HepG2 (cell line): ENCODE results near the gene PTPRCAP. TPM values are rescaled to one million over a fixed set of nuclear protein-coding genes. Genes with fewer than 3 reads are reported as not detected.

Experiments used
- ATF6 ChIP-seq: sonication (generic); formaldehyde crosslinking; conservative IDR thresholded peaks from 2 replicates; pipeline ENCODE4 v1.4.0; 2020; ENCODE audit warnings: missing genetic modification reagents
- CBX5 ChIP-seq: sonication (generic); formaldehyde crosslinking; IDR thresholded peaks from 2 replicates; pipeline ENCODE4 v1.4.0; 2020; ENCODE audit warnings: missing genetic modification reagents, borderline replicate concordance
- CREB1 ChIP-seq, 2 experiments: fragments of 450-650 bp in 1 of 2; IDR thresholded peaks; 2 replicates each; pipeline ENCODE4 v1.6.1; 2016 to 2017; ENCODE audit warnings: control low read depth in 1 of 2, mild to moderate bottlenecking in 1 of 2, missing compliant biosample characterization in 1 of 2, missing genetic modification characterization in 1 of 2
- ETV5 ChIP-seq: IDR thresholded peaks from 2 replicates; pipeline ENCODE4 v1.6.1; 2018; ENCODE audit warnings: missing biosample characterization, missing genetic modification reagents, inconsistent platforms, borderline replicate concordance
- HDAC1 ChIP-seq: sonication (generic); formaldehyde crosslinking; IDR thresholded peaks from 2 replicates; pipeline ENCODE4 v1.5.1; 2020; ENCODE audit warnings: mild to moderate bottlenecking, missing genetic modification reagents
- KAT8 ChIP-seq: IDR thresholded peaks from 2 replicates; pipeline ENCODE4 v1.6.1; 2016; ENCODE audit warnings: missing genetic modification reagents, missing compliant biosample characterization
- PAF1 ChIP-seq: IDR thresholded peaks from 2 replicates; pipeline ENCODE4 v1.6.1; 2016; ENCODE audit warnings: missing genetic modification reagents, missing compliant biosample characterization
- PBX2 ChIP-seq: IDR thresholded peaks from 2 replicates; pipeline ENCODE4 v1.6.1; 2016; ENCODE audit warnings: control low read depth
- PHF21A ChIP-seq: sonication (generic); formaldehyde crosslinking; IDR thresholded peaks from 2 replicates; pipeline ENCODE4 v1.5.0; 2020; ENCODE audit warnings: mild to moderate bottlenecking, missing genetic modification reagents
- PPARG ChIP-seq: conservative IDR thresholded peaks from 2 replicates; pipeline ENCODE4 v1.6.1; 2016; ENCODE audit warnings: missing biosample characterization, missing genetic modification reagents
- REL ChIP-seq: sonication (generic); formaldehyde crosslinking; conservative IDR thresholded peaks from 2 replicates; pipeline ENCODE4 v1.8.0; 2022; ENCODE audit warnings: mild to moderate bottlenecking, missing genetic modification reagents, moderate library complexity
- SALL1 ChIP-seq: sonication (generic); formaldehyde crosslinking; IDR thresholded peaks from 2 replicates; pipeline ENCODE4 v1.8.0; 2022; ENCODE audit warnings: mild to moderate bottlenecking, missing genetic modification reagents
- SALL2 ChIP-seq: sonication (generic); formaldehyde crosslinking; IDR thresholded peaks from 2 replicates; pipeline ENCODE4 v1.8.1; 2023; ENCODE audit warnings: mild to moderate bottlenecking, missing genetic modification reagents, inconsistent platforms
- ZNF17 ChIP-seq: sonication (generic); formaldehyde crosslinking; IDR thresholded peaks from 2 replicates; pipeline ENCODE4 v1.5.0; 2020; ENCODE audit warnings: mild to moderate bottlenecking, missing genetic modification reagents
- ZNF180 ChIP-seq: sonication (generic); formaldehyde crosslinking; IDR thresholded peaks from 2 replicates; pipeline ENCODE4 v1.4.0; 2020; ENCODE audit warnings: low read depth, missing genetic modification reagents, borderline replicate concordance
- ZNF563 ChIP-seq: sonication (generic); formaldehyde crosslinking; IDR thresholded peaks from 2 replicates; pipeline ENCODE4 v1.8.0; 2022; ENCODE audit warnings: mild to moderate bottlenecking, moderate library complexity, missing genetic modification reagents
- ZNF777 ChIP-seq: sonication (generic); formaldehyde crosslinking; IDR thresholded peaks from 2 replicates; pipeline ENCODE4 v1.4.0; 2020; ENCODE audit warnings: missing genetic modification reagents
- ZSCAN22 ChIP-seq: sonication (generic); formaldehyde crosslinking; IDR thresholded peaks from 2 replicates; pipeline ENCODE4 v1.4.0; 2020; ENCODE audit warnings: mild to moderate bottlenecking, missing genetic modification reagents
- polyA plus RNA-seq, 8 experiments: library from polyadenylated mRNA; depleted of rRNA in 3 of 8; stranded (reverse) in 7 of 8; unstranded in 1 of 8; fragments of >200 nt; fragmentation: Illumina TruSeq in 4 of 8; extraction: Trizol in 4 of 8; gene quantifications; 2 replicates each; pipeline versions ENCODE4 v1.2.1 to v1.2.3, GENCODE V29; 2011 to 2016; ENCODE audit warnings: low read depth in 4 of 8, missing spikeins in 1 of 8, mixed read lengths in 1 of 8; ENCODE audit not compliant: insufficient read depth in 1 of 8
- total RNA-seq, 5 experiments: library from RNA; depleted of rRNA; stranded (reverse); fragments of >200 nt; fragmentation: Illumina TruSeq; extraction: Trizol; gene quantifications; 2 replicates each; pipeline ENCODE4 v1.2.3, GENCODE V29; 2016; ENCODE audit warnings: low read depth in 1 of 5
- TF ChIP-seq, protein P1 (sequence below): sonication (generic); formaldehyde crosslinking; IDR thresholded peaks from 2 replicates; pipeline ENCODE4 v1.9.0; 2022; ENCODE audit warnings: missing genetic modification reagents, mild to moderate bottlenecking, borderline replicate concordance
- TF ChIP-seq, protein P2 (sequence below): IDR thresholded peaks from 2 replicates; pipeline ENCODE4 v1.6.1; 2016; ENCODE audit warnings: low read depth, control low read depth
- TF ChIP-seq, protein P3 (sequence below): sonication (generic); formaldehyde crosslinking; IDR thresholded peaks from 2 replicates; pipeline ENCODE4 v1.8.0; 2022; ENCODE audit warnings: missing genetic modification reagents, mild to moderate bottlenecking, inconsistent platforms, borderline replicate concordance

The PTPRCAP gene
- total and polyA plus RNA-seq, 2 of the 13 experiments (the other 11 are each of a cell fraction or from before 2014, with no cell fraction given): 0.60 to 0.70 TPM

- peak; percentile 62; the same call in 1 of the 2 replicates for TF ChIP-seq ZNF777 (CRISPR knock-in tag)
- TF ChIP-seq CBX5 (CRISPR knock-in tag): peak; percentile 55; the same call in 1 of the 2 replicates
- TF ChIP-seq, protein P1, sequence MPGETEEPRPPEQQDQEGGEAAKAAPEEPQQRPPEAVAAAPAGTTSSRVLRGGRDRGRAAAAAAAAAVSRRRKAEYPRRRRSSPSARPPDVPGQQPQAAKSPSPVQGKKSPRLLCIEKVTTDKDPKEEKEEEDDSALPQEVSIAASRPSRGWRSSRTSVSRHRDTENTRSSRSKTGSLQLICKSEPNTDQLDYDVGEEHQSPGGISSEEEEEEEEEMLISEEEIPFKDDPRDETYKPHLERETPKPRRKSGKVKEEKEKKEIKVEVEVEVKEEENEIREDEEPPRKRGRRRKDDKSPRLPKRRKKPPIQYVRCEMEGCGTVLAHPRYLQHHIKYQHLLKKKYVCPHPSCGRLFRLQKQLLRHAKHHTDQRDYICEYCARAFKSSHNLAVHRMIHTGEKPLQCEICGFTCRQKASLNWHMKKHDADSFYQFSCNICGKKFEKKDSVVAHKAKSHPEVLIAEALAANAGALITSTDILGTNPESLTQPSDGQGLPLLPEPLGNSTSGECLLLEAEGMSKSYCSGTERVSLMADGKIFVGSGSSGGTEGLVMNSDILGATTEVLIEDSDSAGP (CRISPR knock-in tag): peak; percentile 68; the same call in 1 of the 2 replicates
- TF ChIP-seq SALL1: peak; percentile 59
- peak; percentile 76 for TF ChIP-seq PHF21A (CRISPR knock-in tag)
- TF ChIP-seq PPARG (CRISPR knock-in tag): 0 out of 2 replicates have a peak, but pooled peaks have one; percentile 29
- TF ChIP-seq CREB1 (IDR thresholded peaks at IDR 0.05): peak; percentile 99
- TF ChIP-seq CREB1 (CRISPR knock-in tag; IDR thresholded peaks at IDR 0.05): peak; percentile 99
- no peak for TF ChIP-seq REL
- peak; percentile 84; the same call in 1 of the 2 replicates for TF ChIP-seq ATF6 (CRISPR knock-in tag)
- no peak for TF ChIP-seq ZNF180
- peak; percentile 16; the same call in 1 of the 2 replicates for TF ChIP-seq ZNF563 (CRISPR knock-in tag)
- TF ChIP-seq KAT8: peak; percentile 98
- TF ChIP-seq HDAC1: peak; percentile 91
- no peak for TF ChIP-seq ZSCAN22 (CRISPR knock-in tag)
- TF ChIP-seq ETV5: peak; percentile 80; the same call in 1 of the 2 replicates
- peak; percentile 93 for TF ChIP-seq SALL2 (CRISPR knock-in tag)
- TF ChIP-seq PBX2 (CRISPR knock-in tag): peak; percentile 79
- TF ChIP-seq PAF1 (CRISPR knock-in tag): no peak
- TF ChIP-seq, protein P2, sequence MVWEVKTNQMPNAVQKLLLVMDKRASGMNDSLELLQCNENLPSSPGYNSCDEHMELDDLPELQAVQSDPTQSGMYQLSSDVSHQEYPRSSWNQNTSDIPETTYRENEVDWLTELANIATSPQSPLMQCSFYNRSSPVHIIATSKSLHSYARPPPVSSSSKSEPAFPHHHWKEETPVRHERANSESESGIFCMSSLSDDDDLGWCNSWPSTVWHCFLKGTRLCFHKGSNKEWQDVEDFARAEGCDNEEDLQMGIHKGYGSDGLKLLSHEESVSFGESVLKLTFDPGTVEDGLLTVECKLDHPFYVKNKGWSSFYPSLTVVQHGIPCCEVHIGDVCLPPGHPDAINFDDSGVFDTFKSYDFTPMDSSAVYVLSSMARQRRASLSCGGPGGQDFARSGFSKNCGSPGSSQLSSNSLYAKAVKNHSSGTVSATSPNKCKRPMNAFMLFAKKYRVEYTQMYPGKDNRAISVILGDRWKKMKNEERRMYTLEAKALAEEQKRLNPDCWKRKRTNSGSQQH: no peak; the same call in 1 of the 2 replicates
- TF ChIP-seq, protein P3, sequence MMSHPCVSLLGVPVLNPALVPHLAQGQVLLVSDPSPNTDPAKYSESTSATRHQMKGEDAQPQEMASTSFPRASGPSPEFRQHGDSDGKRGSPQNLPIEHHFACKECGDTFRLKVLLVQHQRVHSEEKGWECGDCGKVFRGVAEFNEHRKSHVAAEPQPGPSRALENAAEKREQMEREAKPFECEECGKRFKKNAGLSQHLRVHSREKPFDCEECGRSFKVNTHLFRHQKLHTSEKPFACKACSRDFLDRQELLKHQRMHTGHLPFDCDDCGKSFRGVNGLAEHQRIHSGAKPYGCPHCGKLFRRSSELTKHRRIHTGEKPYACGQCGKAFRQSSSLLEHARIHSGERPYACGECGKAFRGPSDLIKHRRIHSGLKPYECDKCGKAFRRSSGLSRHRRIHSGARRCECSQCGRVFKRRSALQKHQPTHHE: peak; percentile 81; the same call in 1 of the 2 replicates
- no peak for TF ChIP-seq ZNF17 (CRISPR knock-in tag)
Observed at GRCh38 chr11:67428052-67429001, 9.2 kb downstream of the PTPRCAP start, which contains the start of gene RPS6KB2 (continued).
